GM12878 (cell line): ENCODE measurements around the gene CDKN2B-AS1. TPM values are rescaled to one million over a fixed set of nuclear protein-coding genes. Genes with fewer than 3 reads are reported as not detected.

Experiments
- ATAC-seq: fragments of 200-7000 bp; cut with Tn5 transposase; 3 replicates; pipeline ENCODE4 v1.9.1; 2020; ENCODE audit warnings: mild to moderate bottlenecking, moderate library complexity
- BruUV-seq: library from RNA; stranded (reverse); fragments of 400-500 nt; replicated peaks from 2 replicates; lab custom pipeline; 2021; lab: Mats Ljungman, UMichigan
- CTCF ChIA-PET: fragments of 300-600 bp; sonication (Branson Sonifier 250); formaldehyde crosslinking; extraction: SDS; loops from one replicate; lab custom pipeline; 2021; ENCODE audit warnings: inconsistent platforms; lab: Yijun Ruan, JAX
- POLR2A ChIA-PET: fragments of 350-600 bp; formaldehyde crosslinking; extraction: SDS; loops from one replicate; lab custom pipeline; 2021; ENCODE audit warnings: inconsistent platforms; lab: Charles Lee
- RAD21 ChIA-PET: fragments of 300-600 bp; sonication (Branson Sonifier 250); formaldehyde crosslinking; loops from one replicate; lab custom pipeline; 2023; ENCODE audit warnings: antibody characterized with exemption; ENCODE audit not compliant: unreplicated experiment; lab: Charles Lee
- SMC1A ChIA-PET: fragments of 300-600 bp; sonication (Branson Sonifier 250); formaldehyde crosslinking; loops from one replicate; lab custom pipeline; 2023; ENCODE audit not compliant: unreplicated experiment, uncharacterized antibody; lab: Charles Lee
- DNase-seq: peaks from one replicate; pipeline ENCODE4 v3.0.0-alpha.2; 2011; ENCODE audit warnings: low read depth, low spot score
- FAIRE-seq: peaks from 3 replicates; lab custom pipeline; 2011; peaks lifted over from hg19 to GRCh38; lab: Jason Lieb, UNC
- H2AFZ ChIP-seq: 2 replicates; pipeline ENCODE4 v1.6.0; 2011; ENCODE audit warnings: low read depth, low read length, control low read depth; ENCODE audit not compliant: control insufficient read depth
- H3K27ac ChIP-seq: 2 replicates; pipeline ENCODE4 v1.5.1; 2011; ENCODE audit warnings: control low read depth; ENCODE audit not compliant: control insufficient read depth, insufficient read depth
- H3K27me3 ChIP-seq, 2 experiments: replicated peaks in 1 of 2; 2 replicates each; pipeline versions ENCODE4 v1.6.0 to v1.6.1; 2011; ENCODE audit warnings: low read length in 1 of 2; ENCODE audit not compliant: control insufficient read depth in 2 of 2, insufficient read depth in 2 of 2
- H3K36me3 ChIP-seq, 2 experiments: 2 replicates each; pipeline ENCODE4 v1.5.1; 2011; ENCODE audit warnings: low read length in 1 of 2; ENCODE audit not compliant: control insufficient read depth in 2 of 2, insufficient read depth in 2 of 2
- H3K4me1 ChIP-seq: 2 replicates; pipeline ENCODE4 v1.6.1; 2011; ENCODE audit warnings: mild to moderate bottlenecking, low read length, moderate library complexity, mixed read lengths; ENCODE audit not compliant: control insufficient read depth, insufficient read depth
- H3K4me2 ChIP-seq: 2 replicates; pipeline ENCODE4 v1.6.0; 2011; ENCODE audit warnings: control low read depth; ENCODE audit not compliant: control insufficient read depth, insufficient read depth
- H3K4me3 ChIP-seq: fragments of 200-600 bp; sonication (generic); 2 replicates; pipeline ENCODE4 v1.5.1; 2016
- H3K79me2 ChIP-seq: 2 replicates; pipeline ENCODE4 v1.6.0; 2011; ENCODE audit warnings: low read length; ENCODE audit not compliant: control insufficient read depth, insufficient read depth
- H3K9ac ChIP-seq: 2 replicates; pipeline ENCODE4 v1.8.0; 2011; ENCODE audit warnings: low read length, control low read depth, mixed read lengths; ENCODE audit not compliant: control insufficient read depth, insufficient read depth
- H3K9me3 ChIP-seq: replicated peaks from 3 replicates; pipeline ENCODE4 v1.5.1; 2011; ENCODE audit warnings: mild to moderate bottlenecking, low read length; ENCODE audit not compliant: control insufficient read depth, insufficient read depth
- H4K20me1 ChIP-seq: 2 replicates; pipeline ENCODE4 v1.6.0; 2011; ENCODE audit not compliant: control insufficient read depth, insufficient read depth
- SIX5 ChIP-seq: IDR thresholded peaks from 2 replicates; pipeline ENCODE4 v1.6.1; 2011; ENCODE audit warnings: mild to moderate bottlenecking, low read depth, low read length, moderate library complexity; ENCODE audit not compliant: severe bottlenecking
- SP1 ChIP-seq: IDR thresholded peaks from one replicate; pipeline ENCODE4 v1.6.1; 2011; ENCODE audit warnings: low read depth, low read length
- YY1 ChIP-seq: IDR thresholded peaks from 2 replicates; pipeline ENCODE4 v1.6.1; 2011; ENCODE audit warnings: low read depth, mild to moderate bottlenecking, low read length
- WGBS: methylation state at CpG from one replicate; pipeline ENCODE4 v1.1.6; 2016; ENCODE audit warnings: low lambda C conversion rate; ENCODE audit not compliant: insufficient replicate concordance, insufficient coverage; ENCODE audit errors: missing lambda C conversion rate; 5-methylcytosine and 5-hydroxymethylcytosine counted together
- in situ Hi-C: fragments of 300-500 bp; cut with MboI; formaldehyde crosslinking; loops from 9 replicates; pipeline ENCODE4 v1.14.3; 2018; ENCODE audit warnings: mixed read lengths
- intact Hi-C: fragments of 100-400 bp; cut with micrococcal nuclease; formaldehyde crosslinking; loops from one replicate; pipeline ENCODE4 v1.14.2; 2022; ENCODE audit not compliant: unreplicated experiment
- polyA plus RNA-seq, 11 experiments: library from polyadenylated mRNA; depleted of rRNA in 4 of 11; unstranded in 6 of 11; stranded (reverse) in 5 of 11; fragments of >200 nt; fragmentation: Nextera tagmentation in 4 of 11; fragmentation: Illumina TruSeq in 1 of 11; extraction: Ambion mirVana in 4 of 11; extraction: Trizol in 1 of 11; gene quantifications; 1 replicate in 1 of 11; 2 replicates in 10 of 11; pipeline versions ENCODE4 v1.2.1 to v1.2.3, GENCODE V29; 2011 to 2016; ENCODE audit warnings: inconsistent platforms in 2 of 11, missing spikeins in 2 of 11, low read depth in 1 of 11
- total RNA-seq, 4 experiments: library from RNA; depleted of rRNA in 3 of 4; stranded (reverse); fragments of >200 nt in 3 of 4; fragmentation: Illumina TruSeq in 1 of 4; extraction: Trizol in 1 of 4; gene quantifications; 2 replicates each; pipeline versions ENCODE4 v1.2.1 to v1.2.3, GENCODE V29; 2013 to 2021
- TF ChIP-seq, protein P1 (sequence below): fragments of 450-650 bp; formaldehyde crosslinking; IDR thresholded peaks from 2 replicates; pipeline ENCODE4 v1.4.0; 2022; ENCODE audit warnings: mild to moderate bottlenecking, moderate library complexity

CDKN2B-AS1 gene
- total and polyA plus RNA-seq, 10 of the 15 experiments (the other 5 are each of a cell fraction or from before 2014, with no cell fraction given) = 0.22 to 2.2 (median 1.0) TPM; not detected in 1

DNA sequence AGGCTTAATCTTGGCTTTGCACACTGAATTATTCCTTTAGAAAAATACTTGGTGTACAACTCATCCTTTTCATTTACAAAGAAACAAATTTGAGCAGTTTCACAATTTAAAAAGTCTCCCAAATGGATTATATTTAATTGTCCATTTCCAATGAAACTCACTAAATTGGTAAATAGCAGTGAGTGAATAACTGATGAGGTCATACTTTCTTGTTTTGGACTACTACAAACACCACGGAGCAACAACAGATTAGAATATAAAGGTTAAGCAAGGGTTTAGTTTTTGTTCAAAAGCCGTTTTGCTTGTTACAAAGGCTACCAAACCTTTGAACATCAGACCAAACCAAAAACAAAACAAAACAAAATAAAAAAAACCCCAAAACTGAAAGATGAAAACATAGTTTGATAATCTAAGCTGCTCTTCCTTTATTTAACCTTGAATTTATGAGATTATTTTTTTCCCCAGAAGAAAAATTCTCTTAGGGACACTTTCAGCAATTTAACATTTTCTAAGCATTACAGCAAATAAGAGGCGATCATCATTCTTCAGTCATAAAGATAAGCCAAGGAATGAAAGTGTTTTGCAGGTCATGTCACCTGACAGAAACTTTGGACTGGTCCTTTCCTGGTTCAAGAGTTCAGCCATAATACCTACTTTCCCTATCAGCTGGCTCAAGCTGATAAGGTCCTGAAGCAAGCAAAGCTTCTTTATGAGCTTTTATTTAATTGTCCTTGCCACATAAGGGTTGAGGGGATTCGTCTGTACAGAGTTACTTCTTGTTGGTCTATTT, 114.2 kb downstream of the CDKN2B-AS1 start:
- in situ Hi-C loops = no loop called here
- intact Hi-C loops = loop anchor here (10.0 kb wide), 1 partner anchor 136 kb away; no protein-coding TSS in a partner anchor

More for the DNA sequence above, 114.2 kb downstream of the CDKN2B-AS1 start:
- H3K4me3 ChIP-seq = no peak overlapping the region
- no peak overlapping the region for H3K27ac ChIP-seq
- H2AFZ ChIP-seq = no peak overlapping the region
- TF ChIP-seq, protein P1, sequence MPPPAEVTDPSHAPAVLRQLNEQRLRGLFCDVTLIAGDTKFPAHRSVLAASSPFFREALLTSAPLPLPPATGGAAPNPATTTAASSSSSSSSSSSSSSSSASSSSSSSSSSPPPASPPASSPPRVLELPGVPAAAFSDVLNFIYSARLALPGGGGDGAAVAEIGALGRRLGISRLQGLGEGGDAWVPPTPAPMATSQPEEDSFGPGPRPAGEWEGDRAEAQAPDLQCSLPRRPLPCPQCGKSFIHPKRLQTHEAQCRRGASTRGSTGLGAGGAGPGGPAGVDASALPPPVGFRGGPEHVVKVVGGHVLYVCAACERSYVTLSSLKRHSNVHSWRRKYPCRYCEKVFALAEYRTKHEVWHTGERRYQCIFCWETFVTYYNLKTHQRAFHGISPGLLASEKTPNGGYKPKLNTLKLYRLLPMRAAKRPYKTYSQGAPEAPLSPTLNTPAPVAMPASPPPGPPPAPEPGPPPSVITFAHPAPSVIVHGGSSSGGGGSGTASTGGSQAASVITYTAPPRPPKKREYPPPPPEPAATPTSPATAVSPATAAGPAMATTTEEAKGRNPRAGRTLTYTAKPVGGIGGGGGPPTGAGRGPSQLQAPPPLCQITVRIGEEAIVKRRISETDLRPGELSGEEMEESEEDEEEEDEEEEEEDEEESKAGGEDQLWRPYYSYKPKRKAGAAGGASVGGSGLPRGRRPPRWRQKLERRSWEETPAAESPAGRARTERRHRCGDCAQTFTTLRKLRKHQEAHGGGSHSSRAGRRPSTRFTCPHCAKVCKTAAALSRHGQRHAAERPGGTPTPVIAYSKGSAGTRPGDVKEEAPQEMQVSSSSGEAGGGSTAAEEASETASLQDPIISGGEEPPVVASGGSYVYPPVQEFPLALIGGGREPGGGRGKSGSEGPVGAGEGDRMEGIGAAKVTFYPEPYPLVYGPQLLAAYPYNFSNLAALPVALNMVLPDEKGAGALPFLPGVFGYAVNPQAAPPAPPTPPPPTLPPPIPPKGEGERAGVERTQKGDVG = no peak
- TF ChIP-seq SP1 (no peak), SIX5 (no peak), YY1 (no peak)
- no peak for DNase-seq
- peaks cover 0 to 13% of the 10 kb centered on the region in 2 experiments; a peak in 2 of 4 replicates for H3K27me3 ChIP-seq
- no peaks in the 10 kb centered on the region for H3K79me2 ChIP-seq
- no peaks in the 10 kb centered on the region for H4K20me1 ChIP-seq
- H3K9ac ChIP-seq = no peak overlapping the region
- ChIA-PET RAD21 (no interaction called here), CTCF (interaction anchor here (1.2 to 3.5 kb wide), 2 partner anchors 11 to 100 kb away, joined by 4 to 16 read pairs; no protein-coding TSS in a partner anchor), SMC1A (interaction anchor here (1.1 kb wide), 1 partner anchor 11 kb away, joined by 3 read pairs; no protein-coding TSS in a partner anchor), POLR2A (no interaction called here)
- no TSS peak for BruUV-seq
- FAIRE-seq = no peak
- H3K4me2 ChIP-seq = no peak overlapping the region
- no peak for ATAC-seq
- WGBS = 17% methylated on average over 4 of the region's 4 CpGs
- no peaks in the 10 kb centered on the region for H3K9me3 ChIP-seq
- H3K36me3 ChIP-seq = no peaks in the 10 kb centered on the region
- peaks cover 9% of the 10 kb centered on the region for H3K4me1 ChIP-seq
